ENCODE data around the gene NPM3.

DNA sequence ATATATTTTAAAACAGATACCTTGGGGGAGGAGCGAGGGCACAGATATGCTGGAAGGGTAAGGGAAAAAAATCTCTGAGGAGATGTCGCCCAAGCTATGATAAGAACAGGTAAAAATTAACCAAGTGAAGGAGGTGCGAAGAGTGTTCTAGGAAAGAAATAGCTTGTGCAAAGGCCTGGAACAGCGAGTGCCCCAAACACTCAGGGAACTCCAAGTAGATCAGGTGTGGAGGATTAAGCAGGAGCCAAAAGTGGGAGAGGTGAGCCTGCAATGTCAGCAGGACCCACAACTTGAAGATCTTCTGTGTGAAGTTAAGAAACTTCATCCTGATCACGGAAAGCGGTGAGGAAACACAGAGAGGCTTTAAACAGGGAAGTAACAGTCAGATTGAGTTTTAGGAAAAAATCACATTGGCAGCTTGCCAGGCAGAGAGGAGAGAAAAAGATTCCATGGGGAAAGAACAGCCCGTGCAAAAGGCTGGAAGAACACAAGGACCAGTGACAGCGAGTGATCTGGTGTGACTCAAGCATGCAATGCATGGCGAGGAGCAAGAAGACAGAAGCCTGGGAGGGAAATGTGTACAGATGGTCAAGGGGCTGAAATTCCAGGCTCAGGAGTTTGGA, 38.1 kb downstream of the NPM3 start:
- no peak for TF ChIP-seq EZH2phosphoT487 (IDR thresholded peaks at IDR 0.05; ENCODE audit: low read depth)
- TF ChIP-seq, protein P1, sequence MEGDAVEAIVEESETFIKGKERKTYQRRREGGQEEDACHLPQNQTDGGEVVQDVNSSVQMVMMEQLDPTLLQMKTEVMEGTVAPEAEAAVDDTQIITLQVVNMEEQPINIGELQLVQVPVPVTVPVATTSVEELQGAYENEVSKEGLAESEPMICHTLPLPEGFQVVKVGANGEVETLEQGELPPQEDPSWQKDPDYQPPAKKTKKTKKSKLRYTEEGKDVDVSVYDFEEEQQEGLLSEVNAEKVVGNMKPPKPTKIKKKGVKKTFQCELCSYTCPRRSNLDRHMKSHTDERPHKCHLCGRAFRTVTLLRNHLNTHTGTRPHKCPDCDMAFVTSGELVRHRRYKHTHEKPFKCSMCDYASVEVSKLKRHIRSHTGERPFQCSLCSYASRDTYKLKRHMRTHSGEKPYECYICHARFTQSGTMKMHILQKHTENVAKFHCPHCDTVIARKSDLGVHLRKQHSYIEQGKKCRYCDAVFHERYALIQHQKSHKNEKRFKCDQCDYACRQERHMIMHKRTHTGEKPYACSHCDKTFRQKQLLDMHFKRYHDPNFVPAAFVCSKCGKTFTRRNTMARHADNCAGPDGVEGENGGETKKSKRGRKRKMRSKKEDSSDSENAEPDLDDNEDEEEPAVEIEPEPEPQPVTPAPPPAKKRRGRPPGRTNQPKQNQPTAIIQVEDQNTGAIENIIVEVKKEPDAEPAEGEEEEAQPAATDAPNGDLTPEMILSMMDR (IDR thresholded peaks at IDR 0.05; ENCODE audit: low read depth, low read length), result no peak

Measured in OCI-LY3 (cell line).